GM20431 (cell line): ENCODE data around the gene FANCG.

Source experiments
- in situ Hi-C: fragments of 300-500 bp; cut with MseI, MboI; formaldehyde crosslinking; loops from one replicate; pipeline ENCODE4 v1.15.0; 2020; ENCODE audit warnings: low sequenced_read_pairs; ENCODE audit not compliant: unreplicated experiment

FANCG gene

DNA sequence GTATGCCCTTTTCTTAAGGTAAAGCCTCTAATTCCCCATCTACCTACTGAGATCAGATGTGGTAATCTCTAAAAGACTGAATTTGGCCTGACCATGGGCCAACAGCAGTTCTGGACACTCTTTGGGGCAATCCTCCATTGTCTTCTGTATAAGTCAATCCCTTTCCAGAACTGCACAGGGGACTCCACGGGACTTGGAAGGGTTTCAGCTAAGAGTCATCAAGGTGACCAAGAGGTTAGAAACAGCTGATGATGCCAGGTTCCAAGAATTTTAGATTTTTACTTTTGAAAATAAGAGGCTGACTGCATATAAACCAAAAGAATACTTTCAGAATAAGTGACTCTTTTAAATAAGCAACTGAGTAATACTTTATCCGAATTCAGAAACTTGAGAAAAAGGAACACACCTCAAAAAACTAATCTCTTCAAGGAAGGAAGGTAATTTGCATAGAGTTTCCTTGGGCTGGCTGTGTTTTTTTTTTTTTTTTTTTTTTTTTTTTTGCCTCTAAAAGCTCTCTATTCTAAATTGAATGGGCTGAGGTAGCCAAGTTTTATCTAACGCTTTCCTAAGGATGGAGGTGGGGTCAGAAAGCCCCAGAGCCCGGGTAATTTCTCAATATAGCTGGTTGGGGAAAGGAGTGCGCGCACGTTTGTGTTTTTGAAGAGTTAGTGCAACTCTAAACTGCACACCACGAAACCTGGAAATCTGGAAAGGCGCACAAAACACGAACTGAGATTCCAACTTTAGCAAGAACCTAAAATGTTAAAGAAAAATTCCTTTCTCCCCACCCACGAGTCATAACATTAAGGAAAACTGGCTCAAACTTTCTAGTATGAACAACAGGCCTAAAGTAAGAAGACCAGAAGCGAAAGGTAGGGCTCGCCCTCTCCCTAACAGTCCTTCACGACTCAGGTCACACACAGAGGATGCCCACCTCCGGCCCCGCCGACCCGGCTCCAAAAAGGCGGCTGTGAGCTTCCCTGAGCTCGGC is 8.6 kb downstream of the FANCG start:
- in situ Hi-C loops, result no loop called here

DNA sequence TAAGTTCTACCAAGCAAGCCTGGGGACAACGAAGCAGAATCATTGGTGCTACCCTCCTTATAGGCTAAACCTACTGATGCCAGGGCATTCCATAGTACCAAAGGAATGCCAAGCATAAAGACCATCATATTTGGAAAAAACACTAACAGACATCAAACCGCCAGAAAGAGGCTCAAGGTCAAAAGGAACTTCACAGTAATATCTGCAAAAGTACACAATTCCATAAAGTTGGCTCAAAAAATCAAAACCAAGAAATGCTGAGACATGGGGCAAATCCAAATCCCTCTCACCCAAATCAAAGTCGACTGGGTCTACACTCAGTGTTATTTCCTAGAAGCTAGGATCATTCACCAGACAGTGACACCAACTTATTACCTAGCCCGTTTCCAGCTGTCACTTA is 10.7 kb downstream of the FANCG start:
- in situ Hi-C loops, result no loop called here

DNA sequence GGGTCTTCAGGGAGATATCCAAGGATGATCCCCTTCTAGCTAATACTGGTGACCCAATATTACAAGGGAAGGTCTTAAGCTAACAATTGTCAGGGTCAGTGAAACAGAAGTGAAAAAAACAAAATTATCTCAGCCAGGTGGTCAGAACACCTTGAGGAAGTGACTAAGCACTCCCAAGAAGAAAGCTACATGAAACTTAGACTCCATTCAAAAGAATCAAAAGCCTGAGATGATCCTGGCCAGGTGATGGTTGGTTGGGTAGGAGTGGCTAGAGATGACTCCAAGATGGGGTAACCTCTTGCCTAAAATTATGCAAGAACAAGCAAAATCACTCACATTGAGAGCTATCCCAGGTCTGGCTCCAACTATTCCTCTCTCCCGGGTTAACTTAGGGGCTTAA is 12.7 kb downstream of the FANCG start:
- in situ Hi-C loops, result no loop called here

DNA sequence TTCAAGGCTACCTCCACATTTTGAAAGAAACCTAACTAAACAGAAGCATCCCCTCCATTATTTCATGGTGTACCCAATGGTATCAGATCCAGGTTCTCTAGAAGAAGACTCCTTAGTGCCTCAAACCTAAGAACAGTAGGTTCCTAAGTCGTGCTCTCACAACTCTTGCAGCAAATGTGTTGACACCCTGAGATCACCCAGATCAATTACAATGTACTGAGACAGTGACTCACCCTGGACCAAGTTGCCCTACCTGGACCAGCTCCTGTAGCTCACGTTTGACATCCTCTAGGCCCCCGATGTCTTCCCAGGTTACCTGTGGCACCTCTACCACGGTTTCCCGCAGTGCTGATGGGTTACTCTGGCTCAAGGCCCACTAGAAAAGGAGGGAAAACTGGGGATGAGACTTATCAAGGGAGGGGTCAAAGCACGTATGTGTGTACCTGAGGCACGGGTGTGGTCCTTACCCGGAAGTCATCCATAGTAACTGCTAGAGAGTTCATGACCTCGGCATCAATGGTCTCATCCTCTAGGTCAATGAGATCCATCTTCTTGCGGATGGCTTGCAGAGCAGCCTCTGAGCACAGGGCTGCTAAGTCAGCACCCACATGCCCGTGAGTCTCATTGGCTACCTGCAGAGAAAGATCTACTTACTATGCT is 19.1 kb downstream of the FANCG start:
- in situ Hi-C loops, result no loop called here

DNA sequence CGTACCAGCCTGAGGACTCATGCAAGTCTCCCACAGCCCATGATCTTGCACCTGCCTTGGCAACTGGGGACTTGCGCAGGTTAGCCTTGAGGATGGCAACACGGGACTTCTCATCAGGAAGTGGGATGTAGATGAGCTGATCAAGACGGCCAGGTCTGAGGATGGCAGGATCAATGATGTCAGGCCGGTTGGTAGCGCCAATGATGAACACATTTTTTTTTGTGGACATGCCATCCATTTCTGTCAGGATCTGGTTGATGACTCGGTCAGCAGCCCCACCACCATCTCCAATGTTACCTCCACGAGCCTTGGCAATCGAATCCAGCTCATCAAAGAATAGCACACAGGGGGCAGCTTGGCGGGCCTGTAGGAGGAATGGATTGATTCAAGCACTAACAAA is 20.3 kb downstream of the FANCG start:
- in situ Hi-C loops, result no loop called here

DNA sequence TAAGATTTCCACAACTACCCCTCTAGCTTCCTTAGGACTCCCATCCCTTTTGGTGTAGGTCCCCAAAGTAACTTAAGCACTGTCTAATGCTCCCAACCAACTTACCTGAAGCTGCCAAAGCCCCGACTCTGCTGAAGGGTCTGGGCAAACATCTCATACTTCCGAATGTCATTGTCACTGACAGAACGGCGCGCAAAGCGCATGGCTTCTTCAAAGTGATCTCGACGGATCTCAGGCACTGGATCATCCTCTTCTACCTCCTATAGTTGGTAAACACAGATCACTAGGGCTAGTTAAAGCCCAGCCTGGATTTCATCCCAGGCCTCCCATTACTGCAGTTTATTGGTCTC is 22.5 kb downstream of the FANCG start:
- in situ Hi-C loops, result no loop called here

DNA sequence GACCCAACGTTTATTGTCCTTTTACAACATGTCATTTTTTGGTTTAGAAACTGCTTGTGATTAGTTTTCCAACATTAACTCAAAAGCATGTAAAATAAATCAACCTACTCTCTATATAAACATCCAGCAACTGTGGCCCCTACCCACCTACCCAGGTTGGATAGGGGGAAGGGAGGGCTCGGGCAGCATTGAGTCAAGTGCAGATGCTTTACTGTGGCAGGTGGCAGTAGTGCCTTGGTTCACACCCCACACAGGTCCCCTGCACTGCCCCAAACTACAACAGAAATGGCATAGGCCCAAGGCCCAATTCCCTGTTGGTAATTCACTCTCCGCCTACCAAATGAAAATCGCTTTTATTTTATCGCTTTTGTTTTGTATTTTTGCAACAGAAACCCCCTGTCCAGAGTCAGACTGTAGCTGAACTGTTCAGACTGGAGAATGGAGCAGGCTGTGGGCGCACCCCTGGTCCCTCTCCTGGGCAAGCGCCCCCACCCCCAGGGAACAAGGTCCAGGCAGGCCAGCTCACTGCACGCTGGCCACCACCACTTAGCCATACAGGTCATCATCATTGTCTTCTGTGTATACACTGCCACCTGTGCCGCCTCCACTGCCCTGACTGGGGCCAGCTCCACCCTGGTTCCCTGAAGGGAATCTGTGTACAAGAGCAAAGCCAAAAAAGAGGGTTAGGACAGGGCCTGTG is 23.0 kb downstream of the FANCG start:
- in situ Hi-C loops, result no loop called here

DNA sequence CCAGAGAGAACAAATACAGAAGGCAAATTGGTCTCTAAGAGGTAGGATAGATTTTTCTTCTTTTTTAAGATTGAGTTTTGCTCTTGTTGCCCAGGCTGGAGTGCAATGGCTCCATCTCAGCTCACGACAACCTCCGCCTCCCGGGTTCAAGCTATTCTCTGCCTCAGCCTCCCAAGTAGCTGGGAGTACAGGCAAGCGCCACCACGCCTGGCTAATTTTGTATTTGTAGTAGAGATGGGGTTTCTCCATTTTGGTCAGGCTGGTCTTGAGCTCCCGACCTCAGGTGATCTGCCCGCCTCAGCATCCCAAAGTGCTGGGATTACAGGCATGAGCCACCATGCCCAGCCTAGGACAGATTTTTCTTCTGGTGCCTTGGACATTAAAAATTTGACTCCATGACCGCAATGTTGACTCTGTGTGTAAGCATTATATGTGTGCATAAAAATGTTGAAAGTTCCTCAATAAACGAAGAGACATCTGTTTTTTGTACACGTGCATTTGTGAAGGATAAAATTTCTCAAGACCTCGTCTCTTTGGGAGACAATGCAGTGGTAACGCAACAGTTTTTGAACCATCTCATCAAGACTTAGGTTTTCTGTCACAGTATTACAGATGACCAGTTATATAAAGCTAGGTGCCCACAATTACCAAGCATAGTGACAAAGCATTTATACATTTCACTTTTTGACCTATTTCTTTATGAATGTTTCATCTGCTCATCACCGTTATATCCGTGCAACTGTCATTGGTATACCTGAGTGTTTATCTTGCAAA is 24.7 kb downstream of the FANCG start:
- in situ Hi-C loops, result no loop called here

DNA sequence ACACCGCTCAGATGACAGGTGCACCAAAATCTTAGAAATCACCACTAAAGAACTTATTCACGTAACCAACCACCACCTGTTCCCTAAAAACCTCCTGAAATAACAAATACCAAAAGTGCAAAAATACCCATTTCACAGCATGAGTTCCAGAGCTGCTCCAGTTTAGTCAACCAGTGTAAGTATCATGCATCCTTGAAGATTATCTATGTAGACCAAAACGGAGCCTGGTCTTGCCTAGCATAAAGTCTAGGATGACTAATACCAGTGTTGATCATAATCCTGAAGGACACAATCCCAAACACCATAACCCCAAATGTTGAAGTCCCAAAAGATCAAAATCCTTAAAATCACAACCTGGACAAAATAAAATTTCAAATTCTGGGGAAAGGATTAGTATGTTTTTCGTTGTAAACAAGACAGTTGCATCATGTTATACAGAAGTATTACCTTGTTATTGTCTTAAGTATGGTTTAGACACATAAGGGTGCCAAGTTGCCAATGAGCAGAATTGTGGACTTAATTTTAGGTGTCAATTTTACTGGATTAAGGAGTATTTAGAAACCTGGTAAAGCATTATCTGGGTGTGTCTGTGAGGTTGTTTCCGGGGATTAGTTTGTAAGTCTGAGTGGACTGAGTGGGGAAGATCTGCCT is 25.4 kb downstream of the FANCG start:
- in situ Hi-C loops, result no loop called here

DNA sequence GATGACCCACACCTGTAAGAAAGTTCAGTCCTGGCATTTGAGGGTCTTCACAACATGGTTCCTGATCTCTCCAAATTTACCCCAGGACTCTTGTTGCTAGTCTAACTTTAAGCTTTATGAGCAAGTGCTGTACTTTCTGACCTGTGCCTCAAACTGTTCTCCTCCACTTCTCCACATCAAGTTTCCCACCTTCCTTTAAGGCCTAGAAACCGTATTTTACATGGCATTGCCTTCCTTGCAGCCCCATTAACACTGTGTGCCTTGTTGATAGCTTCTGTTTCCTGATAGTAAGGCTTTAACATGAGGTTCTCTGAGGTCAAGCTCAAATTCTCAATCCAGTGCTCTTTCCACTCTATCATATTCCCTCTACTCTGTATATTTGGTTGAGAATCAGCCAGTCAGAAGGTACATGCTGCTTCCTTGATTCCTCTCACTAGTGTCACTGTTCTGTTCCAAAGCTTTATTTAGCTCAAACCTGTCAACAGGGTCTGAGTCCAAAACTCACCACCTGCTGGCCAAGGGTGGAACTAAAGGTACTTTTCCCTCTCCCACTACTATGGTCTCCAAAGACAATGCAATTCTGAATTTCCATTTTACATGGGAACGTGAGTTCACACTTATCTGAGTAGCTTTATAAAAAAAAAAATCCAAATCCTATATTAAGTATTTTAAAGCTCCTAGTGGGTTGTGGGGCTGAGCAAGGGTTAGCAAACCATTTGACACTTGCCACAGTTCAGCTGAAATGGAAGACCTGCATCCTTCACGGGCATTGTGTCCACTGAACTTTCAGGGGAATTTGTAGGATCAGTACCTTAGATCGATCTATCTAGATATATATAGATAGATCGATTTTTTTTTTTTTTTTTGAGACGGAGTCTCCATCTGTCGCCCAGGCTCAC is 28.4 kb downstream of the FANCG start:
- in situ Hi-C loops, result no loop called here

DNA sequence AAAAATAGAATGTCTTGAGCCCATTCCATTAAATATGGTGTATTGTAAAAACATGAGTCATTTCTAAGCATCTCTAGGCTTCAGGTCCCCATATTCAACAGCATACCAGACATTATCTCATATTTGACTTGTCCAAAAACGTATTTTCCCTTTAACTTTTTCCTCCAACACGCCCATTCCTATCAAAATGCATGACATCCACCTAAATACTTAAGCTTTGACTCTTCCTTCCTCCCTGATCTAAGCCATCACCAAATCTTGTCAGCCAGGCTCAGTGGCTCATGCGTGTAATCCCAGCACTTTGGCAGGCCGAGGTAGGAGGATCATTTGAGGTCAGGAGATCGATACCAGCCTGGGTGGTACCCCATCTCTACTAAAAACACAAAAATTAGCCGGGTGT is 31.2 kb downstream of the FANCG start:
- in situ Hi-C loops, result no loop called here

DNA sequence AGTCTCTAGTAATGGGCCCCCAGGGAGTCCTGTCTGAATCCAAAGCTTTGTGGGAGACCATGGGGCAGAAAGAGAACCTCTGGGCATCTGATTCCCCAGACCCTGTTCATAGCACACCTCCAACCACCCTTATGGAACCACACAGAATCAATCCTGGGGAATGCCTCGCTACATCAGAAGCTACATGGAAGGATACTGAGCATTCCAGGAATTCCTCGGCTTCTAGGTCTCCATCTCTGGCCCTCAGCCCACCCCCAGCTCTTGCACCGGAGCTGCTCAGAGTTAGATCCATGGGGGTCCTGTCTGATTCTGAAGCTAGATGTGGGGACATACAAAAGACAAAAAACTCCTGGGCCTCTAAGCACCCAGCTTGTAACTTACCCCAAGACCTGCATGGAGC is 35.7 kb downstream of the FANCG start:
- in situ Hi-C loops, result no loop called here

DNA sequence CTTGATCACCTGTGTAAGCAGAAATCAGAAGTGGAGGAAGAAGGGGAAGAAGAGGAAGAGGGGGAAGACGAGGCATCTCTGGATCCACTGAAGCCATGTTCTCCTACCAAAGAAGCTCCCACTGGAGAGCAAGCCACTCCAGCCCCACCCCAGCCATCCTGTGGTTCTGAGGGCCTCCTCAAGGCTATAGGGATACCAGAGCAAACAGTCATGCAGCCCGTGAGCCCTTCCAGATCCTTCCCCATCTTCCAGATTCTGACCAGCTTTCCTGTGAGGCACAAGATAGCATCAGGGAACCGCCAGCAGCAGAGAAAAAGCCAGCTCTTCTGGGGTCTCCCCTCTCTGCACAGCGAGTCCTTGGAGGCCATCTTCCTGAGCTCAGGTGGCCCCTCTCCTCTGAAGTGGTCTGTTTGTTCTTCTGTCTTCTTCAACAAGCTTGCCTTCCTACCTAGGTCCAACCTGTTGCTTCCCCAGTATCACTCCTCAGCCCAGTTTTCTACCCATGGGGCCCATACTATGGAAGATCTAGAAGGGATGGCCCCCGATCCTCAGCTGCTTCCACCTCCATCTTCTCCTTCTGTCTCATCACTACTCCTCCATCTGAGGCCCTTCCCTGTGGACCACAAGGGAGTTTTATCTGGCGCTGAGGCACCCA is 36.7 kb downstream of the FANCG start:
- in situ Hi-C loops, result no loop called here

DNA sequence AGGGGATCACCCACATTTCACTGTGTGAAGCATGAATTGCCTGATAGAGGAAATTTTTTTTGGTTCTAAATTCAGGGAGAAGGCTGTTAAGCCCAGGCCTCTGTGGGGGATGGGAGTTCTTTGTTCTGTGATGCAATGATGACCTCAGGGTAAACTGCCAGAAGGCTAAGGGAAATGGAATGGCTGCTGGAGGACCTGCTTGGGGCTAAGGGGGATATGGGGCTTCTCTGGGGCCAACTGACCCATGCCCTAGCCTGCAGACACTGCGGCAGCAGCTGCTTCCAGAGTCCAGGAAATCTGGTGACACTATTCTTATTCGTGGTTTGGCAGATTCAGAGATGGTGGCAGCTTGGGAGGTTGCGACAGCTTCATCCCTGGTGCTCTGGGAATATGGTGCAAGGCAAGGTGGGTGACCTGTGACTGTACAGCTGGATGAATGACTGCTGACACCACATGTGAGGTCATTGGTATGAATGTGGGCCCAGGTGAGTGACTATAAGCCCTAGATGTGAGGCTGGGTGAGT is 37.6 kb downstream of the FANCG start:
- in situ Hi-C loops, result no loop called here

DNA sequence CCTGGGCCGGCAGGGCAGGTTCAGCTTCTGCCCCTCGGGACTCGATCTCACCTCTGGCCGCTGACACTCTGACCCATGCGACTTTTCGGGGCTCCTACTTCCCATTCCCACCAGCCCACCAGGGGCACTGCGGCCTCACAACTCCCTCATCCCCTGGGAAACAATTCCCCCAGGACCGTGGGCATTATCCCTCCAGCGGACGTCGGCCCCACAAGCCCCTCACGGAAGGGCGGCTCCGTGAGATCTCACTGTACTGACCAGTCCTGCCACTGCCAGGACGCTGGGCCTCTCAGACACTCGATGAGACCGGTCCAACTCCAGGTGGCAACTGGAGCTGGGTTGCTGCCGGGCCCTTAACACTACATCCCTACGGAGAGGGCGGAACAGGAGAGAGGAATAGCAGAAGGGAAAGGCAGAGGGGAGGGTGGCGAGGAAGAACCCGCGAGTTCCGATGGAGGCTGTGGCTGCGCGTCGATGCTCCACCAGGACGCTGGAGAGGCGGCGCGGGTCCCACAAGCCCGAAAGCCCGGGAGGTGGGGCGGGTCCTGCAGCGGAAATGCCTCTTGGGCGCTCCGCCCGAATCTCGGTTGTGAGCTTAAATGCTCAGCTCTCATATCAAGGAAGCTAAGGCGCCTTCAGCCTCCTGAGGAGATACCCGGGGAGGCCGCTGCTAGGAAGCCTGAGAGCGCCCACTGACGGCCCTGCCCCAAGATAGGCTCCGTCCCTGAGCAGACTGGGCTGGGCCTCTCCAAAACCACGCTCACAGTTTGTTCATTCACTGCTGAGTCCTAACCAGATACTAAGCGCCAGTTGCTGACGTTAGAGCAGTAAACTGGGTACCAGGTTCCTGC is 43.7 kb downstream of the FANCG start:
- in situ Hi-C loops, result no loop called here

DNA sequence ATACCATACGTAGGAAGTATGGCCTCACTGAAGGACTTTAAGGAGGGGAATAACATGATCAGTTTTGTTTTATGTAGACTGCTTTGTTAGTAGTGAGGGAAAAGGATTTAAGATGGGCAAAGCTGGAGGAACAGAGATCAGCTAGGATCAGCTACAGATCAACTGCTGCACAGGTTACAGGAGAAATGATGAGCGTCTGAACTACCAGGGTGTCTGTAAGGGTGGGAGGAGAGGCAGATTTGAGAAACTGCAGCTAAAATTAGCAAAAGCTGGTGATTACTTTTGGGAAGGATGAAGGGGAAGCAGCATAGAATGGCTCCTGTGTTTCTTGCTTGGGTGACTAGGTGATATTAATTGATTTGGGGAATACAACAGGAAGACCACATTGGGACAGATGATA is 46.6 kb downstream of the FANCG start:
- in situ Hi-C loops, result no loop called here

DNA sequence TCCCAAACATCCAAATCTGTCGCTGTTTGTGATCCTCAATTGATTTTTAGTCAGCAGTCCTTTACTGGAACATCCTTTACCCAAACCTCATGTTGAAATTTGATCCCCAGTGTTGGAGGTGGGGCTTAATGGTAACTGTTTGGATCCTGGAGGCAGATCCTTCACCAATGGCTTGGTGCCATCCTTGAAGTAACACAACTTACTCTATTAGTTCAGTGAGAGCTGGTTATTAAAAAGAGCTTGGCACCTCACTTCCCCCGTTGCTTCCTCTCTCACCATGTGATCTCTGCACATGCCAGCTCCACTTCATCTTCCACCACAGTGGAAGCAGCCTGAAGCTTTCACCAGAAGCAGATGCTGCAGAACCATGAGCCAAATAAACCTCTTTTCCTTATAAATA is 49.9 kb downstream of the FANCG start:
- in situ Hi-C loops, result no loop called here
